Body of pancreas (tissue), 4 donors: ENCODE measurements around the gene SETMAR.

Experiments
- CTCF ChIP-seq, 7 experiments: fragments of 450-650 bp in 4 of 7; fragments of 200-600 bp in 3 of 7; sonication (generic) in 3 of 7; IDR thresholded peaks; one replicate each; pipeline ENCODE4 v1.5.1; 2016 to 2019; ENCODE audit warnings: antibody characterized with exemption in 7 of 7
- POLR2A ChIP-seq, 3 donors: fragments of 450-650 bp; IDR thresholded peaks; one replicate each; pipeline ENCODE4 v1.6.1; 2016; ENCODE audit warnings: antibody characterized with exemption in 3 of 3, mild to moderate bottlenecking in 2 of 3

GRCh38 chr3:4340077-4340410 is 36.9 kb downstream of the SETMAR start:
- TF ChIP-seq CTCF (IDR thresholded peaks at IDR 0.05) (no peak), POLR2A (IDR thresholded peaks at IDR 0.05) (no peak)
